Measurements from ENCODE around the gene JKAMP. TPM values are rescaled to one million over a fixed set of nuclear protein-coding genes. Genes with fewer than 3 reads are reported as not detected.

JKAMP gene
- total RNA-seq (100 to 1,000 TPM in 1 of 5 donors, 10 to 100 TPM in 4; 26.3 to 120 (median 95.1) TPM), polyA plus RNA-seq (10 to 100 TPM; 11.7 to 17.4 (median 13.9) TPM)
- long read RNA-seq, donor 1, partial matches to known transcripts = 0 of 7 reads
- long read RNA-seq, donor 1, other reads (novel, unspliced or antisense) = 0 of 7 reads
- long read RNA-seq, donor 2, transcript JKAMP-203 (7 exons, 1,636 nt) = minor isoform, 5 of 18 reads
- long read RNA-seq, donor 2, transcript JKAMP-201 (7 exons, 1,726 nt) = major isoform, 11 of 18 reads
- long read RNA-seq, donor 2, partial matches to known transcripts = 0 of 18 reads
- long read RNA-seq, donor 2, other reads (novel, unspliced or antisense) = 0 of 18 reads
- long read RNA-seq, donor 3, transcript JKAMP-201 (7 exons, 1,726 nt) = major isoform, 5 of 11 reads
- long read RNA-seq, donor 3, partial matches to known transcripts = 0 of 11 reads
- long read RNA-seq, donor 3, other reads (novel, unspliced or antisense) = 0 of 11 reads
- long read RNA-seq, donor 4, partial matches to known transcripts = 0 of 1 reads
- long read RNA-seq, donor 4, other reads (novel, unspliced or antisense) = 0 of 1 reads
- long read RNA-seq, donor 5, transcript JKAMP-201 (7 exons, 1,726 nt) = major isoform, 8 of 18 reads
- long read RNA-seq, donor 5, transcript JKAMP-203 (7 exons, 1,636 nt) = minor isoform, 5 of 18 reads
- long read RNA-seq, donor 5, partial matches to known transcripts = 0 of 18 reads
- long read RNA-seq, donor 5, other reads (novel, unspliced or antisense) = 0 of 18 reads
- long read RNA-seq, donor 6, transcript JKAMP-201 (7 exons, 1,726 nt) = major isoform, 16 of 27 reads
- long read RNA-seq, donor 6, partial matches to known transcripts = 0 of 27 reads
- long read RNA-seq, donor 6, other reads (novel, unspliced or antisense) = 0 of 27 reads
- long read RNA-seq, donor 7, transcript JKAMP-201 (7 exons, 1,726 nt) = major isoform, 18 of 22 reads
- long read RNA-seq, donor 7, partial matches to known transcripts = 0 of 22 reads
- long read RNA-seq, donor 7, other reads (novel, unspliced or antisense) = 0 of 22 reads
- long read RNA-seq, donor 8, transcript JKAMP-201 (7 exons, 1,726 nt) = major isoform, 7 of 15 reads
- long read RNA-seq, donor 8, partial matches to known transcripts = 0 of 15 reads
- long read RNA-seq, donor 8, other reads (novel, unspliced or antisense) = 0 of 15 reads
- long read RNA-seq, donor 9, transcript JKAMP-201 (7 exons, 1,726 nt) = major isoform, 5 of 13 reads
- long read RNA-seq, donor 9, partial matches to known transcripts = 5 of 13 reads
- long read RNA-seq, donor 9, other reads (novel, unspliced or antisense) = 0 of 13 reads
- long read RNA-seq, donor 10, transcript JKAMP-201 (7 exons, 1,726 nt) = major isoform, 5 of 9 reads
- long read RNA-seq, donor 10, partial matches to known transcripts = 0 of 9 reads
- long read RNA-seq, donor 10, other reads (novel, unspliced or antisense) = 0 of 9 reads

GRCh38 chr14:59483819-59484638 is at the start of gene JKAMP, which contains the start of gene L3HYPDH:
Gene JKAMP (plus strand): TSS chr14:59484517. CDS start chr14:59484590, 73 bp downstream.
Gene L3HYPDH (minus strand): TSS chr14:59484408. CDS start chr14:59484316, 92 bp downstream.
- Histone ChIP-seq H3K9me3 (no peaks in the 10 kb centered on the region), H3K27me3 (no peaks in the 10 kb centered on the region), H3K27ac (peak within 1 kb of the TSS; percentile 91 to 96 (median 94)), H3K36me3 (peaks cover 0 to 17% (median 9%) of the 10 kb centered on the region in 4 donors), H3K4me1 (peaks cover 42 to 75% (median 56%) of the 10 kb centered on the region in 4 donors), H3K4me3 (peak within 1 kb of the TSS; percentile 75 to 88 (median 85))
- intact Hi-C loops (cut with DNase I; ENCODE audit: low total_unique reads) = no loop called here
- TF ChIP-seq EP300 (IDR thresholded peaks at IDR 0.05) (no peak), POLR2AphosphoS5 (IDR thresholded peaks at IDR 0.05) (peak; percentile 23 to 94 (median 73)), POLR2A (IDR thresholded peaks at IDR 0.05) (peak in 2 of 4 donors; percentile 28 to 80), CTCF (IDR thresholded peaks at IDR 0.05) (peak in 5 of 7 experiments; percentile 46 to 64 (median 58))
- DNase-seq = peak; percentile 97 to 99
- 0 to 1% (median 0%) methylated on average over 34 to 92 of the region's 92 CpGs for whole genome bisulfite sequencing, 5 donors

- TF ChIP-seq POLR2AphosphoS5 (IDR thresholded peaks at IDR 0.05) (no peak), EP300 (IDR thresholded peaks at IDR 0.05) (no peak), POLR2A (IDR thresholded peaks at IDR 0.05) (no peak), CTCF (IDR thresholded peaks at IDR 0.05) (no peak)
- Histone ChIP-seq H3K36me3 (no peaks in the 10 kb centered on the region), H3K9me3 (no peaks in the 10 kb centered on the region), H3K4me3 (no peak overlapping the region), H3K4me1 (no peaks in the 10 kb centered on the region), H3K27ac (no peak overlapping the region), H3K27me3 (no peaks in the 10 kb centered on the region)
- WGBS, 5 donors = 84 to 92% (median 87%) methylated on average over 3 of the region's 3 CpGs
- intact Hi-C loops (cut with DNase I; ENCODE audit: low total_unique reads) = no loop called here
- DNase-seq = no peak
These were observed 49.2 kb upstream of the JKAMP start for GRCh38 chr14:59435101-59435500.

- Histone ChIP-seq H3K4me3 (no peak overlapping the region), H3K4me1 (no peaks in the 10 kb centered on the region), H3K27ac (no peak overlapping the region), H3K36me3 (no peaks in the 10 kb centered on the region), H3K27me3 (no peaks in the 10 kb centered on the region), H3K9me3 (no peaks in the 10 kb centered on the region)
- 73 to 94% (median 77%) methylated on average over 1 of the region's 1 CpG for WGBS, 5 donors
- TF ChIP-seq EP300 (IDR thresholded peaks at IDR 0.05) (no peak), POLR2AphosphoS5 (IDR thresholded peaks at IDR 0.05) (no peak), CTCF (IDR thresholded peaks at IDR 0.05) (no peak), POLR2A (IDR thresholded peaks at IDR 0.05) (no peak)
- intact Hi-C loops (cut with DNase I; ENCODE audit: low total_unique reads) = no loop called here
- no peak for DNase-seq
These were observed 48.3 kb upstream of the JKAMP start for GRCh38 chr14:59435987-59436386.

Measured in stomach (tissue), 19 donors.